HEK293 (cell line): ENCODE data around the gene RASA2.

Experiments used
- GLIS1 ChIP-seq: fragments of 450-650 bp; formaldehyde crosslinking; IDR thresholded peaks from 2 replicates; pipeline ENCODE4 v1.5.1; 2016; ENCODE audit warnings: missing biosample characterization, missing genetic modification characterization
- GLIS2 ChIP-seq: fragments of 450-650 bp; formaldehyde crosslinking; IDR thresholded peaks from 2 replicates; pipeline ENCODE4 v1.5.1; 2016; ENCODE audit warnings: missing biosample characterization, missing genetic modification characterization
- KLF1 ChIP-seq: fragments of 450-650 bp; formaldehyde crosslinking; IDR thresholded peaks from 2 replicates; pipeline ENCODE4 v1.5.1; 2016; ENCODE audit warnings: missing biosample characterization, missing genetic modification characterization
- KLF9 ChIP-seq: fragments of 450-650 bp; formaldehyde crosslinking; IDR thresholded peaks from 2 replicates; pipeline ENCODE4 v1.5.1; 2016; ENCODE audit warnings: missing biosample characterization, missing genetic modification characterization, low read depth
- SCRT1 ChIP-seq: fragments of 450-650 bp; formaldehyde crosslinking; IDR thresholded peaks from 2 replicates; pipeline ENCODE4 v1.5.1; 2016; ENCODE audit warnings: missing biosample characterization, missing genetic modification characterization, borderline replicate concordance
- YY1 ChIP-seq: fragments of 450-650 bp; formaldehyde crosslinking; IDR thresholded peaks from 2 replicates; pipeline ENCODE4 v1.5.1; 2018; ENCODE audit warnings: missing biosample characterization, missing genetic modification characterization
- ZBTB20 ChIP-seq: fragments of 450-650 bp; formaldehyde crosslinking; IDR thresholded peaks from 2 replicates; pipeline ENCODE4 v1.5.1; 2016; ENCODE audit warnings: missing biosample characterization, missing genetic modification characterization
- ZBTB48 ChIP-seq: fragments of 450-650 bp; formaldehyde crosslinking; IDR thresholded peaks from 2 replicates; pipeline ENCODE4 v1.5.1; 2016; ENCODE audit warnings: missing biosample characterization, missing genetic modification characterization
- ZFHX2 ChIP-seq: fragments of 450-650 bp; formaldehyde crosslinking; conservative IDR thresholded peaks from 2 replicates; pipeline ENCODE4 v1.5.1; 2016; ENCODE audit warnings: missing biosample characterization, missing genetic modification characterization
- ZIC2 ChIP-seq: fragments of 450-650 bp; formaldehyde crosslinking; IDR thresholded peaks from 2 replicates; pipeline ENCODE4 v1.5.1; 2016; ENCODE audit warnings: missing biosample characterization, missing genetic modification characterization
- ZNF146 ChIP-seq: fragments of 450-650 bp; formaldehyde crosslinking; IDR thresholded peaks from 2 replicates; pipeline ENCODE4 v1.5.1; 2016; ENCODE audit warnings: missing biosample characterization, missing genetic modification characterization
- ZNF221 ChIP-seq: fragments of 450-650 bp; formaldehyde crosslinking; IDR thresholded peaks from 2 replicates; pipeline ENCODE4 v1.5.1; 2017; ENCODE audit warnings: missing biosample characterization, missing genetic modification characterization, borderline replicate concordance
- ZNF335 ChIP-seq: fragments of 450-650 bp; formaldehyde crosslinking; conservative IDR thresholded peaks from 2 replicates; pipeline ENCODE4 v1.5.1; 2016; ENCODE audit warnings: missing biosample characterization, missing genetic modification characterization
- ZNF391 ChIP-seq: fragments of 450-650 bp; formaldehyde crosslinking; IDR thresholded peaks from 2 replicates; pipeline ENCODE4 v1.5.1; 2016; ENCODE audit warnings: low read depth, missing biosample characterization, missing genetic modification characterization, borderline replicate concordance
- ZNF423 ChIP-seq: fragments of 450-650 bp; formaldehyde crosslinking; IDR thresholded peaks from 2 replicates; pipeline ENCODE4 v1.5.1; 2016; ENCODE audit warnings: missing biosample characterization, missing genetic modification characterization
- ZNF600 ChIP-seq: fragments of 450-650 bp; formaldehyde crosslinking; IDR thresholded peaks from 2 replicates; pipeline ENCODE4 v1.5.1; 2016; ENCODE audit warnings: missing biosample characterization, missing genetic modification characterization
- ZNF701 ChIP-seq: fragments of 450-650 bp; formaldehyde crosslinking; IDR thresholded peaks from 2 replicates; pipeline ENCODE4 v1.5.1; 2016; ENCODE audit warnings: missing biosample characterization, missing genetic modification characterization
- ZNF777 ChIP-seq: fragments of 450-650 bp; formaldehyde crosslinking; IDR thresholded peaks from 2 replicates; pipeline ENCODE4 v1.5.1; 2017; ENCODE audit warnings: missing biosample characterization, missing genetic modification characterization, borderline replicate concordance
- ZXDB ChIP-seq: fragments of 450-650 bp; formaldehyde crosslinking; IDR thresholded peaks from 2 replicates; pipeline ENCODE4 v1.5.1; 2016; ENCODE audit warnings: missing biosample characterization, missing genetic modification characterization
- TF ChIP-seq, protein P1 (sequence below): fragments of 450-650 bp; formaldehyde crosslinking; IDR thresholded peaks from 2 replicates; pipeline ENCODE4 v1.5.1; 2017; ENCODE audit warnings: missing biosample characterization, missing genetic modification characterization
- TF ChIP-seq, protein P2 (sequence below): fragments of 450-650 bp; formaldehyde crosslinking; IDR thresholded peaks from 2 replicates; pipeline ENCODE4 v1.5.1; 2016; ENCODE audit warnings: missing biosample characterization, missing genetic modification characterization
- TF ChIP-seq, protein P3 (sequence below): fragments of 450-650 bp; formaldehyde crosslinking; IDR thresholded peaks from 2 replicates; pipeline ENCODE4; 2016; ENCODE audit warnings: missing biosample characterization, missing genetic modification characterization
- TF ChIP-seq, protein P4 (sequence below): fragments of 450-650 bp; formaldehyde crosslinking; IDR thresholded peaks from 2 replicates; pipeline ENCODE4 v1.5.1; 2016; ENCODE audit warnings: missing biosample characterization, missing genetic modification characterization, low read depth
- TF ChIP-seq, protein P5 (sequence below): fragments of 450-650 bp; formaldehyde crosslinking; IDR thresholded peaks from 2 replicates; pipeline ENCODE4 v1.5.1; 2016; ENCODE audit warnings: missing biosample characterization, missing genetic modification characterization

The RASA2 gene

DNA sequence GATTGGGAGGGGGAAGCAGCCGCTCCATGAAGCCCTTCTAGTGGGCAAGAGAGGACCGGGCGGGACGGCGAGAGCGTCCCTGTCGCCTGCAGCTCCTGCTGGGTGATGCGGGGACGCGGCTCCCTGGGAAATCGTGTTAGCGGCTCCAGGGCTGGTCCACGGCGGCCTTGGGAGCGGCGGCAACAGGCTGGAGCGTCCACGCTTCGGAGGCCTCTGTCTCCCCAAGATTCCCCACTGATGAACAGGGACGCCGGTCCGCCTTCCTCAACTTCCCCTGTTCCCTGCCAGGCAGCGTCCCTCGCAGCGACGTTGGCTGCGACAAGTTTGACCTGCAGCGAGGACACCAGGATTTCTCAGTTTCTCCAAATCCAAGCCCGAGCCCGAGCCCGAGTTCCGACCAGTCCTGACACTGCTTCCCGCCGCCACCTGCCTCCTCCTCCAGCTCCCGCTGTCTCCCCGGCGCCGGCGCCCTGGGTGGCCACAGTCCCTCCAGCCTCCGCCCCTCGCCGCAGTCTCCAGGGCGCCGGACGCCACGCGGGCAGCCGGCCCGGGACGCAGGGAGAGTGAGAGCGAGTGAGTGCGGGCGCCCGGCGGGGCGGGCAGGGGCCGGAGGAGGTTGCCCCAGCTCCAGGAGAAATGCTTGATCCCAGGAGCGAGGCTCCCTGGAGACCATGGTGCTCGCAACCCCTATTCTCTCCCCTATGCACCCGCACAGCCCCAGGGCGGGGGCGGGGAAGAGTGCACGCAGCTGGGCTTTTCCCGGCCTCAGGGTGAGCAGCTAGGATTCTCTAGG lies 173.2 kb downstream of the RASA2 start (continued):
- TF ChIP-seq KLF1 (peak; percentile 12; the same call in 1 of the 2 replicates), KLF9 (tag by site-specific recombination) (0 out of 2 replicates have a peak, but pooled peaks have one; percentile 31), ZBTB20 (peak; percentile 69), ZNF221 (no peak), ZNF146 (tag by site-specific recombination) (0 out of 2 replicates have a peak, but pooled peaks have one; percentile 2), ZFHX2 (peak; percentile 42), YY1 (tag by site-specific recombination) (no peak), ZBTB48 (0 out of 2 replicates have a peak, but pooled peaks have one; percentile 45), ZXDB (tag by site-specific recombination) (0 out of 2 replicates have a peak, but pooled peaks have one; percentile 32), GLIS2 (peak; percentile 66), ZNF701 (tag by site-specific recombination) (no peak), ZNF423 (tag by site-specific recombination) (peak; percentile 61), ZNF335 (peak; percentile 87), ZIC2 (tag by site-specific recombination) (peak; percentile 83), ZNF600 (tag by site-specific recombination) (peak; percentile 60), ZNF777 (tag by site-specific recombination) (peak; percentile 13; the same call in 1 of the 2 replicates), SCRT1 (tag by site-specific recombination) (no peak; the same call in 1 of the 2 replicates), GLIS1 (tag by site-specific recombination) (peak; percentile 88), ZNF391 (tag by site-specific recombination) (0 out of 2 replicates have a peak, but pooled peaks have one; percentile 53)
- TF ChIP-seq, protein P1, sequence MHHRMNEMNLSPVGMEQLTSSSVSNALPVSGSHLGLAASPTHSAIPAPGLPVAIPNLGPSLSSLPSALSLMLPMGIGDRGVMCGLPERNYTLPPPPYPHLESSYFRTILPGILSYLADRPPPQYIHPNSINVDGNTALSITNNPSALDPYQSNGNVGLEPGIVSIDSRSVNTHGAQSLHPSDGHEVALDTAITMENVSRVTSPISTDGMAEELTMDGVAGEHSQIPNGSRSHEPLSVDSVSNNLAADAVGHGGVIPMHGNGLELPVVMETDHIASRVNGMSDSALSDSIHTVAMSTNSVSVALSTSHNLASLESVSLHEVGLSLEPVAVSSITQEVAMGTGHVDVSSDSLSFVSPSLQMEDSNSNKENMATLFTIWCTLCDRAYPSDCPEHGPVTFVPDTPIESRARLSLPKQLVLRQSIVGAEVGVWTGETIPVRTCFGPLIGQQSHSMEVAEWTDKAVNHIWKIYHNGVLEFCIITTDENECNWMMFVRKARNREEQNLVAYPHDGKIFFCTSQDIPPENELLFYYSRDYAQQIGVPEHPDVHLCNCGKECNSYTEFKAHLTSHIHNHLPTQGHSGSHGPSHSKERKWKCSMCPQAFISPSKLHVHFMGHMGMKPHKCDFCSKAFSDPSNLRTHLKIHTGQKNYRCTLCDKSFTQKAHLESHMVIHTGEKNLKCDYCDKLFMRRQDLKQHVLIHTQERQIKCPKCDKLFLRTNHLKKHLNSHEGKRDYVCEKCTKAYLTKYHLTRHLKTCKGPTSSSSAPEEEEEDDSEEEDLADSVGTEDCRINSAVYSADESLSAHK (tag by site-specific recombination) = no peak
- TF ChIP-seq, protein P2, sequence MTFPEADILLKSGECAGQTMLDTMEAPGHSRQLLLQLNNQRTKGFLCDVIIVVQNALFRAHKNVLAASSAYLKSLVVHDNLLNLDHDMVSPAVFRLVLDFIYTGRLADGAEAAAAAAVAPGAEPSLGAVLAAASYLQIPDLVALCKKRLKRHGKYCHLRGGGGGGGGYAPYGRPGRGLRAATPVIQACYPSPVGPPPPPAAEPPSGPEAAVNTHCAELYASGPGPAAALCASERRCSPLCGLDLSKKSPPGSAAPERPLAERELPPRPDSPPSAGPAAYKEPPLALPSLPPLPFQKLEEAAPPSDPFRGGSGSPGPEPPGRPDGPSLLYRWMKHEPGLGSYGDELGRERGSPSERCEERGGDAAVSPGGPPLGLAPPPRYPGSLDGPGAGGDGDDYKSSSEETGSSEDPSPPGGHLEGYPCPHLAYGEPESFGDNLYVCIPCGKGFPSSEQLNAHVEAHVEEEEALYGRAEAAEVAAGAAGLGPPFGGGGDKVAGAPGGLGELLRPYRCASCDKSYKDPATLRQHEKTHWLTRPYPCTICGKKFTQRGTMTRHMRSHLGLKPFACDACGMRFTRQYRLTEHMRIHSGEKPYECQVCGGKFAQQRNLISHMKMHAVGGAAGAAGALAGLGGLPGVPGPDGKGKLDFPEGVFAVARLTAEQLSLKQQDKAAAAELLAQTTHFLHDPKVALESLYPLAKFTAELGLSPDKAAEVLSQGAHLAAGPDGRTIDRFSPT (tag by site-specific recombination) = peak; percentile 44; the same call in 1 of the 2 replicates
- TF ChIP-seq, protein P3, sequence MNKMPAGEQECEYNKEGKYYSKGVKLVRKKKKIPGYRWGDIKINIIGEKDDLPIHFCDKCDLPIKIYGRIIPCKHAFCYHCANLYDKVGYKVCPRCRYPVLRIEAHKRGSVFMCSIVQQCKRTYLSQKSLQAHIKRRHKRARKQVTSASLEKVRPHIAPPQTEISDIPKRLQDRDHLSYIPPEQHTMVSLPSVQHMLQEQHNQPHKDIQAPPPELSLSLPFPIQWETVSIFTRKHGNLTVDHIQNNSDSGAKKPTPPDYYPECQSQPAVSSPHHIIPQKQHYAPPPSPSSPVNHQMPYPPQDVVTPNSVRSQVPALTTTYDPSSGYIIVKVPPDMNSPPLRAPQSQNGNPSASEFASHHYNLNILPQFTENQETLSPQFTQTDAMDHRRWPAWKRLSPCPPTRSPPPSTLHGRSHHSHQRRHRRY (tag by site-specific recombination) = no peak
- TF ChIP-seq, protein P4, sequence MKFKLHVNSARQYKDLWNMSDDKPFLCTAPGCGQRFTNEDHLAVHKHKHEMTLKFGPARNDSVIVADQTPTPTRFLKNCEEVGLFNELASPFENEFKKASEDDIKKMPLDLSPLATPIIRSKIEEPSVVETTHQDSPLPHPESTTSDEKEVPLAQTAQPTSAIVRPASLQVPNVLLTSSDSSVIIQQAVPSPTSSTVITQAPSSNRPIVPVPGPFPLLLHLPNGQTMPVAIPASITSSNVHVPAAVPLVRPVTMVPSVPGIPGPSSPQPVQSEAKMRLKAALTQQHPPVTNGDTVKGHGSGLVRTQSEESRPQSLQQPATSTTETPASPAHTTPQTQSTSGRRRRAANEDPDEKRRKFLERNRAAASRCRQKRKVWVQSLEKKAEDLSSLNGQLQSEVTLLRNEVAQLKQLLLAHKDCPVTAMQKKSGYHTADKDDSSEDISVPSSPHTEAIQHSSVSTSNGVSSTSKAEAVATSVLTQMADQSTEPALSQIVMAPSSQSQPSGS (tag by site-specific recombination) = no peak
- TF ChIP-seq, protein P5, sequence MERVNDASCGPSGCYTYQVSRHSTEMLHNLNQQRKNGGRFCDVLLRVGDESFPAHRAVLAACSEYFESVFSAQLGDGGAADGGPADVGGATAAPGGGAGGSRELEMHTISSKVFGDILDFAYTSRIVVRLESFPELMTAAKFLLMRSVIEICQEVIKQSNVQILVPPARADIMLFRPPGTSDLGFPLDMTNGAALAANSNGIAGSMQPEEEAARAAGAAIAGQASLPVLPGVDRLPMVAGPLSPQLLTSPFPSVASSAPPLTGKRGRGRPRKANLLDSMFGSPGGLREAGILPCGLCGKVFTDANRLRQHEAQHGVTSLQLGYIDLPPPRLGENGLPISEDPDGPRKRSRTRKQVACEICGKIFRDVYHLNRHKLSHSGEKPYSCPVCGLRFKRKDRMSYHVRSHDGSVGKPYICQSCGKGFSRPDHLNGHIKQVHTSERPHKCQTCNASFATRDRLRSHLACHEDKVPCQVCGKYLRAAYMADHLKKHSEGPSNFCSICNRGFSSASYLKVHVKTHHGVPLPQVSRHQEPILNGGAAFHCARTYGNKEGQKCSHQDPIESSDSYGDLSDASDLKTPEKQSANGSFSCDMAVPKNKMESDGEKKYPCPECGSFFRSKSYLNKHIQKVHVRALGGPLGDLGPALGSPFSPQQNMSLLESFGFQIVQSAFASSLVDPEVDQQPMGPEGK (tag by site-specific recombination) = no peak; the same call in 1 of the 2 replicates
